DOHH2 (cell line): ENCODE data around the gene UNC80.

ENCODE experiments used
- EZH2phosphoT487 ChIP-seq: fragments of 200-600 bp; sonication (generic); IDR thresholded peaks from 2 replicates; pipeline ENCODE4 v1.6.1; 2017; ENCODE audit warnings: borderline replicate concordance, mild to moderate bottlenecking, antibody characterized with exemption, low read length, moderate library complexity, mixed read lengths
- TF ChIP-seq, protein P1 (sequence below): fragments of 200-600 bp; sonication (generic); IDR thresholded peaks from one replicate; pipeline ENCODE4 v1.5.1; 2014; ENCODE audit warnings: antibody characterized with exemption, mild to moderate bottlenecking, low read depth, low read length; ENCODE audit not compliant: poor library complexity, severe bottlenecking

DNA sequence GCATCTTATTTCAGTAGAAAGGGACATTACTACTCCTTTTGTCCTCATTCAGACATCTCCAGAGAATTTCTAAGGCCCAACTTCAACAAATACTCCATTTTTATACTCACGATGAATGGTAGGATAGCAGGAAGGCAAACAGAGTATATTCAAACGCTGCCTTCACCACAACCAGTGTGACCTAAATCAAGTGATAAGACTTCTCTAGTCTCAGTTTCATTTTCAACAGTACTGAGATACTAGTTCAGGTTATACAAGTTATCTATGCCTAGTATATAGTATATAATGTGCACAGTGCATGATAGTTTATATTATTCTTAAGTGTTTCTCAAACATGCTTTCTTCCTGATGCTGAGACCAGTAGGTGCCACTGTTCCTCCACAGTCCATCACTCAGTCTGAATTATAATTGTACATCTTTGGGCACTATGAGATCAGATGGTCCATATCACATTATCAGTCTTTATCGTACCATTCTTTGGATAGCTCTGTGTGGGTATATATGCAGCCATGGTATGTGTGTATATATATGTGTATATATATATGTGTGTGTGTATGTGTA is 164.6 kb downstream of the UNC80 start:
- TF ChIP-seq EZH2phosphoT487 = no peak
- TF ChIP-seq, protein P1, sequence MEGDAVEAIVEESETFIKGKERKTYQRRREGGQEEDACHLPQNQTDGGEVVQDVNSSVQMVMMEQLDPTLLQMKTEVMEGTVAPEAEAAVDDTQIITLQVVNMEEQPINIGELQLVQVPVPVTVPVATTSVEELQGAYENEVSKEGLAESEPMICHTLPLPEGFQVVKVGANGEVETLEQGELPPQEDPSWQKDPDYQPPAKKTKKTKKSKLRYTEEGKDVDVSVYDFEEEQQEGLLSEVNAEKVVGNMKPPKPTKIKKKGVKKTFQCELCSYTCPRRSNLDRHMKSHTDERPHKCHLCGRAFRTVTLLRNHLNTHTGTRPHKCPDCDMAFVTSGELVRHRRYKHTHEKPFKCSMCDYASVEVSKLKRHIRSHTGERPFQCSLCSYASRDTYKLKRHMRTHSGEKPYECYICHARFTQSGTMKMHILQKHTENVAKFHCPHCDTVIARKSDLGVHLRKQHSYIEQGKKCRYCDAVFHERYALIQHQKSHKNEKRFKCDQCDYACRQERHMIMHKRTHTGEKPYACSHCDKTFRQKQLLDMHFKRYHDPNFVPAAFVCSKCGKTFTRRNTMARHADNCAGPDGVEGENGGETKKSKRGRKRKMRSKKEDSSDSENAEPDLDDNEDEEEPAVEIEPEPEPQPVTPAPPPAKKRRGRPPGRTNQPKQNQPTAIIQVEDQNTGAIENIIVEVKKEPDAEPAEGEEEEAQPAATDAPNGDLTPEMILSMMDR = no peak
